Stimulated activated CD4-positive, alpha-beta T cell treated with anti-CD3 and anti-CD28 coated beads, Interleukin-12 subunit alpha, Interleukin-12 subunit beta, amount 100 ng/mL, for 24 hours (primary cell): ENCODE results near the gene RAB6A.
"Not testable (repeated sequence)": the region's sequence is repeated elsewhere in the genome, so short reads cannot be mapped to it uniquely, and the experiment has no call there.

Source experiments
- DNase-seq, 2 experiments: peaks; one replicate each; pipeline ENCODE4 v3.0.0-alpha.2; 2020; ENCODE audit warnings: low read depth in 2 of 2

RAB6A gene

GRCh38 chr11:73762732-73763131, 1.9 kb upstream of the RAB6A start:
- DNase-seq = no peak

- DNase-seq = no peak
Measured at GRCh38 chr11:73761403-73761945, 600 bp upstream of the RAB6A start.

- peak; percentile 2 to 4 for DNase-seq
Measured at GRCh38 chr11:73760135-73760678, 667 bp downstream of the RAB6A start.

- no peak for DNase-seq
Measured at GRCh38 chr11:73759610-73760134, 1.2 kb downstream of the RAB6A start.

- DNase-seq = no peak
Measured at GRCh38 chr11:73758451-73758850, 2.4 kb downstream of the RAB6A start.

GRCh38 chr11:73757598-73757997, 3.3 kb downstream of the RAB6A start:
- no peak for DNase-seq

GRCh38 chr11:73755670-73756069, 5.2 kb downstream of the RAB6A start:
- DNase-seq = no peak

- DNase-seq = no peak
Measured at GRCh38 chr11:73753938-73754337, 6.9 kb downstream of the RAB6A start.

- DNase-seq = no peak
Measured at GRCh38 chr11:73752903-73753302, 8.0 kb downstream of the RAB6A start.

- no peak for DNase-seq
Measured at GRCh38 chr11:73752216-73752867, 8.5 kb downstream of the RAB6A start.

GRCh38 chr11:73750862-73751261, 10.0 kb downstream of the RAB6A start:
- DNase-seq = not testable (repeated sequence)

- DNase-seq = no peak
Measured at GRCh38 chr11:73750228-73750627, 10.6 kb downstream of the RAB6A start.

GRCh38 chr11:73749118-73749517, 11.8 kb downstream of the RAB6A start:
- no peak for DNase-seq

- DNase-seq = no peak
Measured at GRCh38 chr11:73748300-73748699, 12.6 kb downstream of the RAB6A start.

GRCh38 chr11:73747762-73748161, 13.1 kb downstream of the RAB6A start:
- no peak for DNase-seq

- no peak for DNase-seq
Measured at GRCh38 chr11:73746701-73747100, 14.2 kb downstream of the RAB6A start.

- no peak for DNase-seq
Measured at GRCh38 chr11:73743045-73743444, 17.8 kb downstream of the RAB6A start.

- DNase-seq = not testable (repeated sequence)
Measured at GRCh38 chr11:73735959-73736358, 24.9 kb downstream of the RAB6A start.

GRCh38 chr11:73734993-73735392, 25.9 kb downstream of the RAB6A start:
- DNase-seq = no peak

GRCh38 chr11:73734011-73734410, 26.9 kb downstream of the RAB6A start:
- not testable (repeated sequence) for DNase-seq

- not testable (repeated sequence) for DNase-seq
Measured at GRCh38 chr11:73732936-73733335, 27.9 kb downstream of the RAB6A start.

- DNase-seq = no peak
Measured at GRCh38 chr11:73729594-73730206, 31.2 kb downstream of the RAB6A start.

- DNase-seq = no peak
Measured at GRCh38 chr11:73728000-73728399, 32.9 kb downstream of the RAB6A start.
